Measurements from ENCODE around the gene SIGLEC1. TPM values are rescaled to one million over a fixed set of nuclear protein-coding genes. Genes with fewer than 3 reads are reported as not detected.

SIGLEC1 gene
- total and polyA plus RNA-seq, 2 experiments from 2014 or later = not detected

- TF ChIP-seq, protein P1, sequence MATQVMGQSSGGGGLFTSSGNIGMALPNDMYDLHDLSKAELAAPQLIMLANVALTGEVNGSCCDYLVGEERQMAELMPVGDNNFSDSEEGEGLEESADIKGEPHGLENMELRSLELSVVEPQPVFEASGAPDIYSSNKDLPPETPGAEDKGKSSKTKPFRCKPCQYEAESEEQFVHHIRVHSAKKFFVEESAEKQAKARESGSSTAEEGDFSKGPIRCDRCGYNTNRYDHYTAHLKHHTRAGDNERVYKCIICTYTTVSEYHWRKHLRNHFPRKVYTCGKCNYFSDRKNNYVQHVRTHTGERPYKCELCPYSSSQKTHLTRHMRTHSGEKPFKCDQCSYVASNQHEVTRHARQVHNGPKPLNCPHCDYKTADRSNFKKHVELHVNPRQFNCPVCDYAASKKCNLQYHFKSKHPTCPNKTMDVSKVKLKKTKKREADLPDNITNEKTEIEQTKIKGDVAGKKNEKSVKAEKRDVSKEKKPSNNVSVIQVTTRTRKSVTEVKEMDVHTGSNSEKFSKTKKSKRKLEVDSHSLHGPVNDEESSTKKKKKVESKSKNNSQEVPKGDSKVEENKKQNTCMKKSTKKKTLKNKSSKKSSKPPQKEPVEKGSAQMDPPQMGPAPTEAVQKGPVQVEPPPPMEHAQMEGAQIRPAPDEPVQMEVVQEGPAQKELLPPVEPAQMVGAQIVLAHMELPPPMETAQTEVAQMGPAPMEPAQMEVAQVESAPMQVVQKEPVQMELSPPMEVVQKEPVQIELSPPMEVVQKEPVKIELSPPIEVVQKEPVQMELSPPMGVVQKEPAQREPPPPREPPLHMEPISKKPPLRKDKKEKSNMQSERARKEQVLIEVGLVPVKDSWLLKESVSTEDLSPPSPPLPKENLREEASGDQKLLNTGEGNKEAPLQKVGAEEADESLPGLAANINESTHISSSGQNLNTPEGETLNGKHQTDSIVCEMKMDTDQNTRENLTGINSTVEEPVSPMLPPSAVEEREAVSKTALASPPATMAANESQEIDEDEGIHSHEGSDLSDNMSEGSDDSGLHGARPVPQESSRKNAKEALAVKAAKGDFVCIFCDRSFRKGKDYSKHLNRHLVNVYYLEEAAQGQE (IDR thresholded peaks at IDR 0.05; ENCODE audit: unreplicated experiment) = no peak
- TF ChIP-seq EZH2phosphoT487 (IDR thresholded peaks at IDR 0.05; ENCODE audit: unreplicated experiment) (no peak), ETS1 (IDR thresholded peaks at IDR 0.05) (no peak), JUNB (IDR thresholded peaks at IDR 0.05; ENCODE audit: unreplicated experiment) (no peak)
These were observed 31.0 kb downstream of the SIGLEC1 start (continued) for GRCh38 chr20:3681352-3681930.

DNA sequence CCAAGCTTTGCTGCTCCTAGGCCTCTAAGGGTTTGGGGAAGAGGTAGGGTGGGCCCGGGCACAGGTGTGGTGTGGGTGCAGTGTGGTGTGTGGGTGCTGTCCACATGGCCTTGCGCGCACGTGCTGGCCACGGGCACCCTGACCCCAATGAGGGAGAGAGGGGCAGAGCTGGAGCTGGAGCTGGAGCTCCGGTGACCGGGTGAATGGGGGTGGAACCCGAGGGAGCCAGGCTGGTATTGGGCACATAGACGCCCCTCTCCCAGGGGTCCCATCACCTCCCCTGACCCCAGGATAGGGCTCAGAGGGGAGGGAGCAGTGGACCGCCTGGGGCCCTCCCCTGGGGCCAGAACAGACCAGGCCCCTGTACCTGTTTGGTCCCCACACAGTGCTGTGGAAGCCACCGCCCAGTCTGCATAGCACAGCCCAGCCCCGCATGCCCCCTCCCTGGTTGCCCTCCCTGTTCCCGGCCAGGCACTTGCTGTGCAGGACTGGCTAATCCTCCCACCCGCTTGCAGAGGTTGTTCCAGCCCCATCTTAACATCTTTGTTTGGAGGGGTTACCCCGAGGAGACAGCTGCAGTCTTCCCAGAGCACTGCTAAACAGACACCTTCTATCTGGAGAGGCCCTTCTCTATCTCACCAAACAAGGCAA, 31.6 kb downstream of the SIGLEC1 start:
- Histone ChIP-seq H2AFZ (peak overlapping the region; percentile 56; the same call in 1 of the 2 replicates), H3K4me1 (ENCODE audit: insufficient read depth) (peaks cover 20% of the 10 kb centered on the region), H3K36me3 (ENCODE audit: insufficient read depth) (no peaks in the 10 kb centered on the region), H3F3A (replicated peaks; ENCODE audit: low read depth) (0 out of 2 replicates have a peak, but pooled peaks cover 3% of the 10 kb centered on the region), H3K4me2 (peak overlapping the region; percentile 90), H3K9me2 (ENCODE audit: insufficient read depth) (no peaks in the 10 kb centered on the region), H4K20me1 (replicated peaks; ENCODE audit: insufficient read depth) (no peaks in the 10 kb centered on the region), H3K79me2 (replicated peaks; ENCODE audit: insufficient read depth) (no peaks in the 10 kb centered on the region), H3K4me3 (peak overlapping the region; percentile 74), H3K27me3 (ENCODE audit: insufficient read depth) (peaks cover 33% of the 10 kb centered on the region), H3K27ac (ENCODE audit: low read depth) (no peak overlapping the region)
- Mint-ChIP-seq H3K9me3 (no peaks in the 10 kb centered on the region), H3K4me3 (peak overlapping the region; percentile 69), H3K27me3 (ENCODE audit: insufficient read depth, low read depth, poor library complexity) (peaks cover 32% of the 10 kb centered on the region), H3K27ac (no peak overlapping the region), H3K36me3 (ENCODE audit: low read depth) (no peaks in the 10 kb centered on the region), H3K4me1 (peaks cover 36% of the 10 kb centered on the region)
- ATAC-seq = peak; percentile 7
- no peak for TF ChIP-seq NANOG (IDR thresholded peaks at IDR 0.05; ENCODE audit: borderline replicate concordance)
- TF ChIP-seq ZNF331 (CRISPR knock-in tag; IDR thresholded peaks at IDR 0.05; ENCODE audit: low read depth) = no peak
- no peak for TF ChIP-seq ETS1 (IDR thresholded peaks at IDR 0.05)
- TF ChIP-seq EZH2 (IDR thresholded peaks at IDR 0.05; ENCODE audit: low read depth, unreplicated experiment) = no peak
- TF ChIP-seq CREB1 (CRISPR knock-in tag; IDR thresholded peaks at IDR 0.05; ENCODE audit: low read depth) = no peak
- TF ChIP-seq EZH2phosphoT487 (IDR thresholded peaks at IDR 0.05; ENCODE audit: unreplicated experiment) = no peak
- DNase-seq (ENCODE audit: low spot score) = no peak
